Type B pancreatic cell (in vitro differentiated cells): ENCODE data around the gene NF2. TPM values are rescaled to one million over a fixed set of nuclear protein-coding genes. Genes with fewer than 3 reads are reported as not detected.

ENCODE experiments used
- DNase-seq: peaks from one replicate; pipeline ENCODE4 v3.0.0; 2021; ENCODE audit warnings: mixed read lengths; ENCODE audit not compliant: unreplicated experiment; ENCODE audit errors: extremely low spot score
- H3K27ac Mint-ChIP-seq: 2 replicates; pipeline ENCODE4 v1.8.0; 2021; ENCODE audit warnings: mild to moderate bottlenecking, mixed read lengths
- H3K27me3 Mint-ChIP-seq: 2 replicates; pipeline ENCODE4 v1.8.0; 2021; ENCODE audit warnings: mixed read lengths
- H3K36me3 Mint-ChIP-seq: 2 replicates; pipeline ENCODE4 v1.8.0; 2021; ENCODE audit warnings: mixed read lengths
- H3K4me1 Mint-ChIP-seq: one replicate; pipeline ENCODE4 v1.8.0; 2021; ENCODE audit warnings: mixed read lengths; ENCODE audit not compliant: unreplicated experiment
- H3K4me3 Mint-ChIP-seq: 2 replicates; pipeline ENCODE4 v1.8.0; 2021; ENCODE audit warnings: mild to moderate bottlenecking, mixed read lengths
- H3K9me3 Mint-ChIP-seq: 2 replicates; pipeline ENCODE4 v1.8.0; 2021; ENCODE audit warnings: mixed read lengths
- CTCF ChIP-seq: fragments of 200-600 bp; sonication (generic); conservative IDR thresholded peaks from 2 replicates; pipeline ENCODE4 v1.5.0; 2021; ENCODE audit warnings: antibody characterized with exemption, mild to moderate bottlenecking
- total RNA-seq: library from RNA; stranded (reverse); gene quantifications from 2 replicates; pipeline ENCODE4 v1.2.1, GENCODE V29; 2021; ENCODE audit warnings: low replicate concordance

NF2 gene
- total RNA-seq, 1 donor from 2014 or later = 45.6 TPM

GRCh38 chr22:29690476-29690875 lies 87.0 kb downstream of the NF2 start:
- Mint-ChIP-seq H3K4me3 (no peak overlapping the region), H3K4me1 (peaks cover 39% of the 10 kb centered on the region), H3K36me3 (peaks cover 6% of the 10 kb centered on the region), H3K27me3 (no peaks in the 10 kb centered on the region), H3K27ac (peak overlapping the region; percentile 80), H3K9me3 (no peaks in the 10 kb centered on the region)
- TF ChIP-seq CTCF = no peak
- no peak for DNase-seq

- H3K9me3 Mint-ChIP-seq = no peaks in the 10 kb centered on the region
- H3K36me3 Mint-ChIP-seq = peaks cover 3% of the 10 kb centered on the region
- H3K27me3 Mint-ChIP-seq = no peaks in the 10 kb centered on the region
- TF ChIP-seq CTCF = no peak
- DNase-seq = no peak
- H3K27ac Mint-ChIP-seq = no peak overlapping the region
- H3K4me3 Mint-ChIP-seq = no peak overlapping the region
- peaks cover 36% of the 10 kb centered on the region for H3K4me1 Mint-ChIP-seq
Observed at GRCh38 chr22:29691636-29692326, 88.3 kb downstream of the NF2 start.

- Mint-ChIP-seq H3K36me3 (no peaks in the 10 kb centered on the region), H3K27ac (no peak overlapping the region), H3K4me1 (peaks cover 31% of the 10 kb centered on the region)
Observed at GRCh38 chr22:29692327-29692640, 88.9 kb downstream of the NF2 start.

GRCh38 chr22:29693161-29693560 lies 89.7 kb downstream of the NF2 start:
- H3K36me3 Mint-ChIP-seq = no peaks in the 10 kb centered on the region
- H3K4me3 Mint-ChIP-seq = no peak overlapping the region
- TF ChIP-seq CTCF = no peak
- no peaks in the 10 kb centered on the region for H3K27me3 Mint-ChIP-seq
- no peak overlapping the region for H3K27ac Mint-ChIP-seq
- DNase-seq = no peak
- H3K4me1 Mint-ChIP-seq = peaks cover 26% of the 10 kb centered on the region
- no peaks in the 10 kb centered on the region for H3K9me3 Mint-ChIP-seq

More at GRCh38 chr22:29692327-29692640, 88.9 kb downstream of the NF2 start:
- Mint-ChIP-seq H3K27me3 (no peaks in the 10 kb centered on the region), H3K9me3 (no peaks in the 10 kb centered on the region), H3K4me3 (no peak overlapping the region)
- no peak for DNase-seq
- TF ChIP-seq CTCF = no peak

- DNase-seq = no peak
- Mint-ChIP-seq H3K27ac (no peak overlapping the region), H3K27me3 (no peaks in the 10 kb centered on the region), H3K9me3 (no peaks in the 10 kb centered on the region), H3K4me3 (no peak overlapping the region), H3K36me3 (no peaks in the 10 kb centered on the region), H3K4me1 (peaks cover 22% of the 10 kb centered on the region)
- TF ChIP-seq CTCF = no peak
Observed at GRCh38 chr22:29693671-29694070, 90.2 kb downstream of the NF2 start.
